MM.1S (cell line): ENCODE data around the gene TCF12.

Experiments
- EZH2 ChIP-seq: fragments of 300-600 bp; sonication (generic); optimal IDR thresholded peaks from 2 replicates; pipeline ENCODE3; 2017; ENCODE audit warnings: low read depth, mild to moderate bottlenecking, antibody characterized with exemption, low read length, mixed read lengths
- TF ChIP-seq, protein P1 (sequence below): fragments of 300-600 bp; sonication (generic); IDR thresholded peaks from 2 replicates; pipeline ENCODE4 v1.5.1; 2016; ENCODE audit warnings: antibody characterized with exemption, low read length, mixed read lengths

DNA sequence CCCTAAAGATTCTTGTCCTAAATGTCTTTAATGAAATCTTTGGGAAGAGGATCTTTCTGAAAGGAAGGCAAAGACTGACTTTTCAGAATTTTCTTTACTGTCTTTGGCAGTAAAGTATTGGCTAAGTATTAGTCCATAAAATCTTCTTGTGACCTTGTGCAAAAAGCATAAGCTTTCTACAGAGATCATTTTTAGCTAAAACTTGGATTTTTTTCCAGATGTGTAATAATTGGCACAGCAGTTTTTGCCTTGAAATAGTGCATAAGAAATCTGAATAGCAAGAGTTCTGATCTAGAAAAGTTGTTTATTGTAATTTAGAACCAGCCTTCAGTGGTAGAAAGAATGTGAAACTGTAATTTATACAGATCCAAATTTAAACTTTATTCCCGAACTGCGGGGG lies 335.1 kb downstream of the TCF12 start:
- TF ChIP-seq, protein P1, sequence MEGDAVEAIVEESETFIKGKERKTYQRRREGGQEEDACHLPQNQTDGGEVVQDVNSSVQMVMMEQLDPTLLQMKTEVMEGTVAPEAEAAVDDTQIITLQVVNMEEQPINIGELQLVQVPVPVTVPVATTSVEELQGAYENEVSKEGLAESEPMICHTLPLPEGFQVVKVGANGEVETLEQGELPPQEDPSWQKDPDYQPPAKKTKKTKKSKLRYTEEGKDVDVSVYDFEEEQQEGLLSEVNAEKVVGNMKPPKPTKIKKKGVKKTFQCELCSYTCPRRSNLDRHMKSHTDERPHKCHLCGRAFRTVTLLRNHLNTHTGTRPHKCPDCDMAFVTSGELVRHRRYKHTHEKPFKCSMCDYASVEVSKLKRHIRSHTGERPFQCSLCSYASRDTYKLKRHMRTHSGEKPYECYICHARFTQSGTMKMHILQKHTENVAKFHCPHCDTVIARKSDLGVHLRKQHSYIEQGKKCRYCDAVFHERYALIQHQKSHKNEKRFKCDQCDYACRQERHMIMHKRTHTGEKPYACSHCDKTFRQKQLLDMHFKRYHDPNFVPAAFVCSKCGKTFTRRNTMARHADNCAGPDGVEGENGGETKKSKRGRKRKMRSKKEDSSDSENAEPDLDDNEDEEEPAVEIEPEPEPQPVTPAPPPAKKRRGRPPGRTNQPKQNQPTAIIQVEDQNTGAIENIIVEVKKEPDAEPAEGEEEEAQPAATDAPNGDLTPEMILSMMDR, result no peak
- no peak for TF ChIP-seq EZH2
